Measurements from ENCODE around the gene ACYP1. TPM values are rescaled to one million over a fixed set of nuclear protein-coding genes. Genes with fewer than 3 reads are reported as not detected.

Gene ACYP1
- total and polyA plus RNA-seq, 9 donors = 5.5 to 27.7 (median 11.2) TPM

DNA sequence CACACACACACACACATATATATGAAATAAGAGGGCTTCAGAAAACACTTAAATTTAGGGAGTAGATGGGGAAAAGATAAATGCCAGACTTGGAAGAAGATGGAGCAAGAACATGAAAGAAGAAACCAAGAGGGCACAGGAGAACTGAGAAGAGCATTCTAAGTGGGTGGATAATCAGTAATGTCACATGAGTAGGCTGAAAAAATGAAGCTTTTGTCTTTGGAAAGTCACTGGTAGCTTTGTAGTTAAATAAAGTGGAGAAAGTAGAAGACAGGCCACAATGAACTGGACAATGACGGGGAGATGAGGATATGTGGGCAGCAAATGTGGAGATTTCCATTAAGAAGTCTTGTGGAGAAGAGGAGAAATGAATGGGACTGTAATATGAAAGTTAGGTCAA is 3.4 kb upstream of the ACYP1 start:
- intact Hi-C loops (cut with DNase I) = no loop called here
- no peaks in the 10 kb centered on the region for H3K27me3 ChIP-seq
- no peak overlapping the region for H3K4me3 ChIP-seq
- no peak overlapping the region for H3K27ac ChIP-seq
- H3K4me1 ChIP-seq (ENCODE audit: insufficient read depth) = peaks cover 9% of the 10 kb centered on the region
- TF ChIP-seq POLR2A (IDR thresholded peaks at IDR 0.05) (no peak), EP300 (IDR thresholded peaks at IDR 0.05) (no peak)
- TF ChIP-seq, protein P1, sequence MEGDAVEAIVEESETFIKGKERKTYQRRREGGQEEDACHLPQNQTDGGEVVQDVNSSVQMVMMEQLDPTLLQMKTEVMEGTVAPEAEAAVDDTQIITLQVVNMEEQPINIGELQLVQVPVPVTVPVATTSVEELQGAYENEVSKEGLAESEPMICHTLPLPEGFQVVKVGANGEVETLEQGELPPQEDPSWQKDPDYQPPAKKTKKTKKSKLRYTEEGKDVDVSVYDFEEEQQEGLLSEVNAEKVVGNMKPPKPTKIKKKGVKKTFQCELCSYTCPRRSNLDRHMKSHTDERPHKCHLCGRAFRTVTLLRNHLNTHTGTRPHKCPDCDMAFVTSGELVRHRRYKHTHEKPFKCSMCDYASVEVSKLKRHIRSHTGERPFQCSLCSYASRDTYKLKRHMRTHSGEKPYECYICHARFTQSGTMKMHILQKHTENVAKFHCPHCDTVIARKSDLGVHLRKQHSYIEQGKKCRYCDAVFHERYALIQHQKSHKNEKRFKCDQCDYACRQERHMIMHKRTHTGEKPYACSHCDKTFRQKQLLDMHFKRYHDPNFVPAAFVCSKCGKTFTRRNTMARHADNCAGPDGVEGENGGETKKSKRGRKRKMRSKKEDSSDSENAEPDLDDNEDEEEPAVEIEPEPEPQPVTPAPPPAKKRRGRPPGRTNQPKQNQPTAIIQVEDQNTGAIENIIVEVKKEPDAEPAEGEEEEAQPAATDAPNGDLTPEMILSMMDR (IDR thresholded peaks at IDR 0.05) = no peak
- no peaks in the 10 kb centered on the region for H3K36me3 ChIP-seq
- H3K9me3 ChIP-seq = no peaks in the 10 kb centered on the region
- no peak for DNase-seq
- 96 to 100% (median 98%) methylated on average over 1 of the region's 1 CpG for WGBS, 3 donors

DNA sequence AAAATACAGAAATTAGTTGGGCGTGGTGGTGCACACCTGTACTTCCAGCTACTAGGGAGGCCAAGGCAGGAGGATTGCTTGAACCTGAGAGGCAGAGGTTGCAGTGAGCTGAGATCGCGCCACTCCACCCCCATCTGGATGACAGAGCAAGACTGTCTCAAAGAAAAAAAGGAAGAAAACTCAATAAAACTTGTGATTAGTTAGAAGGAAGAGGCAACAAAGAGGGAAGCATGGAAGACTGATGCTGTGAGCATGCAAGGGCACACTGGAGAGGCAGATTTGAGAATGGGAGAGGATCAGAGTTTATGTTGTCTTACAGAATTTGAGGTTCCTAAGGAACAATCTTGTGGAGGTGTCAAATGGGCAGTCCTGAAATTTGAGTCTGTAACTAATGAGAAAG is 2.9 kb upstream of the ACYP1 start:
- H3K27me3 ChIP-seq = no peaks in the 10 kb centered on the region
- no peaks in the 10 kb centered on the region for H3K9me3 ChIP-seq
- H3K4me3 ChIP-seq = no peak overlapping the region
- peaks cover 9% of the 10 kb centered on the region for H3K4me1 ChIP-seq (ENCODE audit: insufficient read depth)
- TF ChIP-seq, protein P1 (IDR thresholded peaks at IDR 0.05) = no peak
- TF ChIP-seq EP300 (IDR thresholded peaks at IDR 0.05) = no peak
- TF ChIP-seq POLR2A (IDR thresholded peaks at IDR 0.05) = no peak
- 96 to 98% (median 97%) methylated on average over 3 of the region's 3 CpGs for WGBS, 3 donors
- H3K36me3 ChIP-seq = no peaks in the 10 kb centered on the region
- no peak overlapping the region for H3K27ac ChIP-seq
- intact Hi-C loops (cut with DNase I) = no loop called here
- DNase-seq = no peak

- no peak overlapping the region for H3K27ac ChIP-seq
- H3K4me1 ChIP-seq (ENCODE audit: insufficient read depth) = peaks cover 9% of the 10 kb centered on the region
- H3K9me3 ChIP-seq = no peaks in the 10 kb centered on the region
- no peak for DNase-seq
- H3K36me3 ChIP-seq = no peaks in the 10 kb centered on the region
- 54 to 56% (median 55%) methylated on average over 8 of the region's 8 CpGs for WGBS, 3 donors
- intact Hi-C loops (cut with DNase I) = no loop called here
- peak overlapping the region; percentile 75 for H3K4me3 ChIP-seq
- TF ChIP-seq EP300 (IDR thresholded peaks at IDR 0.05) (no peak), POLR2A (IDR thresholded peaks at IDR 0.05) (no peak)
- TF ChIP-seq, protein P1 (IDR thresholded peaks at IDR 0.05) = no peak
- H3K27me3 ChIP-seq = no peaks in the 10 kb centered on the region
These were observed 362 bp upstream of the ACYP1 start for GRCh38 chr14:75064205-75064567.

- no peaks in the 10 kb centered on the region for H3K36me3 ChIP-seq
- intact Hi-C loops (cut with DNase I) = loop anchor here in 1 of 4 donors (2.0 kb wide), 1 partner anchor 14 kb away; no protein-coding TSS in a partner anchor
- H3K4me1 ChIP-seq (ENCODE audit: insufficient read depth) = peaks cover 9% of the 10 kb centered on the region
- no peak for DNase-seq
- TF ChIP-seq, protein P1 (IDR thresholded peaks at IDR 0.05) = no peak
- TF ChIP-seq EP300 (IDR thresholded peaks at IDR 0.05) = no peak
- TF ChIP-seq POLR2A (IDR thresholded peaks at IDR 0.05) = no peak
- WGBS, 3 donors = 31 to 42% (median 36%) methylated on average over 5 of the region's 5 CpGs
- H3K9me3 ChIP-seq = no peaks in the 10 kb centered on the region
- no peaks in the 10 kb centered on the region for H3K27me3 ChIP-seq
- peak overlapping the region; percentile 75 for H3K4me3 ChIP-seq
- no peak overlapping the region for H3K27ac ChIP-seq
These were observed 811 bp downstream of the ACYP1 start for GRCh38 chr14:75063013-75063412.
